Measurements from ENCODE around the gene RICTOR.

RICTOR gene

GRCh38 chr5:38916802-38917201 is 157.4 kb downstream of the RICTOR start:
- ChIA-PET CTCF (no interaction called here), POLR2A (no interaction called here)
- no peaks in the 10 kb centered on the region for H3K9me3 ChIP-seq (ENCODE audit: control insufficient read depth, insufficient read depth, low read depth, low read length)
- H3K4me1 ChIP-seq (ENCODE audit: control insufficient read depth, insufficient read depth, low read length): no peaks in the 10 kb centered on the region
- no peak overlapping the region for H3K4me3 ChIP-seq (ENCODE audit: low read depth, low read length)
- no peak overlapping the region for H3K27ac ChIP-seq (ENCODE audit: extremely low read depth, low read depth, low read length)
- H3K36me3 ChIP-seq (ENCODE audit: control insufficient read depth in 2 of 2, insufficient read depth in 1 of 2, low read length in 2 of 2): no peaks in the 10 kb centered on the region
- TF ChIP-seq SP7 (tag by site-specific recombination; IDR thresholded peaks at IDR 0.05): no peak
- TF ChIP-seq ZBTB11 (tag by site-specific recombination; conservative IDR thresholded peaks at IDR 0.05; ENCODE audit: low read depth): no peak
- TF ChIP-seq ZNF704 (tag by site-specific recombination; IDR thresholded peaks at IDR 0.05): no peak
- no peak for TF ChIP-seq ZNF10 (tag by site-specific recombination; IDR thresholded peaks at IDR 0.05)
- no peak for TF ChIP-seq PRDM6 (tag by site-specific recombination; IDR thresholded peaks at IDR 0.05)
- TF ChIP-seq GLIS1 (tag by site-specific recombination; IDR thresholded peaks at IDR 0.05): no peak
- TF ChIP-seq ZNF221 (tag by site-specific recombination; IDR thresholded peaks at IDR 0.05; ENCODE audit: borderline replicate concordance): no peak
- no peak for TF ChIP-seq ZNF777 (tag by site-specific recombination; IDR thresholded peaks at IDR 0.05; ENCODE audit: borderline replicate concordance)
- TF ChIP-seq ZNF341 (tag by site-specific recombination; IDR thresholded peaks at IDR 0.05; ENCODE audit: low read depth): no peak
- TF ChIP-seq TSHZ1 (tag by site-specific recombination; IDR thresholded peaks at IDR 0.05; ENCODE audit: borderline replicate concordance): no peak
- no peak for TF ChIP-seq WT1 (tag by site-specific recombination; IDR thresholded peaks at IDR 0.05)
- TF ChIP-seq ZBTB1 (tag by site-specific recombination; IDR thresholded peaks at IDR 0.05): no peak
- TF ChIP-seq ZEB2 (tag by site-specific recombination; IDR thresholded peaks at IDR 0.05): no peak
- TF ChIP-seq ZNF214 (tag by site-specific recombination; IDR thresholded peaks at IDR 0.05; ENCODE audit: borderline replicate concordance): no peak

GRCh38 chr5:38913714-38914113 is 160.5 kb downstream of the RICTOR start:
- POLR2A ChIA-PET: interaction anchor here (1.0 kb wide), 1 partner anchor 42 kb away, joined by 7 read pairs; no protein-coding TSS in a partner anchor
- Histone ChIP-seq H3K4me3 (ENCODE audit: low read depth, low read length) (no peak overlapping the region), H3K36me3 (ENCODE audit: control insufficient read depth in 2 of 2, insufficient read depth in 1 of 2, low read length in 2 of 2) (no peaks in the 10 kb centered on the region), H3K9me3 (ENCODE audit: control insufficient read depth, insufficient read depth, low read depth, low read length) (no peaks in the 10 kb centered on the region; the same call in 1 of the 2 replicates), H3K4me1 (ENCODE audit: control insufficient read depth, insufficient read depth, low read length) (no peaks in the 10 kb centered on the region), H3K27ac (ENCODE audit: extremely low read depth, low read depth, low read length) (no peak overlapping the region)
- CTCF ChIA-PET: interaction anchor here (0.6 to 2.1 kb wide), 5 partner anchors 9 to 531 kb away, joined by 3 to 14 read pairs (median 3); no protein-coding TSS in a partner anchor
- TF ChIP-seq ZBTB10 (tag by site-specific recombination; IDR thresholded peaks at IDR 0.05): no peak
- TF ChIP-seq ZIC2 (tag by site-specific recombination; IDR thresholded peaks at IDR 0.05): no peak
- TF ChIP-seq AEBP2 (tag by site-specific recombination; IDR thresholded peaks at IDR 0.05; ENCODE audit: borderline replicate concordance): no peak
- TF ChIP-seq ZNF239 (tag by site-specific recombination; IDR thresholded peaks at IDR 0.05): no peak
